ENCODE measurements around the gene SCD5. TPM values are rescaled to one million over a fixed set of nuclear protein-coding genes. Genes with fewer than 3 reads are reported as not detected.

SCD5 gene
- total RNA-seq, 2 donors from 2014 or later = 24.0 to 122 TPM

DNA sequence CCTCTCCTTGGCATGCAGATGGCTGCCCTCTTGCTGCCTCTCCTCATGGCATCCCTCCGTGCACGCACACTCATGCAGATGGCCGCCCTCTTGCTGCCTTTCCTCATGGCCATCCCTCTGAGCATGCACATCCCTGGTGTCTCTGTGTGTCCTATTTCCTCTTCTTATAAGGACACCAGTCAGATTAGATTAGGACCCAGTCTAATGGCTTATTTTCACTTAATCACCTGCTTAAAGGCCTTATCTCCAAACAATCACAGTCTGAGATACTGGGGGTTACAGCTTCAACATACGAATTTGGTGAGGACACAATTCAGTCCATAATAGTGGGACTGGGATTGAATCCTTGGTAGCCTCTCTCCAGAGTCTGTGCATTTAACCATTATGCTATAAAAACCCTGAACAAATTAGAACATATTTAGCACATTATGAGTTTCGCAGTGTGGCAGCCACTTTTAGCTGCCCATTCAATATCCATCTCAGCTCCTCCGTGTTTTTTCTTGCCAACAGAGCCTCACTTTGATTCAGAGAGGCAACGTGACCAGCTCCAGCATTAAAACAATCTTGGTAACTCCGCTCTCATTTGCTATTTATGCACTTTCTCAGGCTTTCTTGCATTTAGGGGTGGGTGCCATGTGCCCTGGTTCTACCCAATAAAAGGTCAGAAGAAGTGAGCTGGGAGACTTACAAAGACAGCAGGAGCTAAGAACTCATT, 210.6 kb downstream of the SCD5 start:
- no peak overlapping the region for H3K4me3 ChIP-seq
- 74% methylated on average over 8 of the region's 8 CpGs for WGBS
- DNase-seq (ENCODE audit: low spot score) = no peak
- no peaks in the 10 kb centered on the region for H3K36me3 ChIP-seq
- H3K27me3 ChIP-seq (replicated peaks; ENCODE audit: insufficient read depth) = no peaks in the 10 kb centered on the region
- intact Hi-C loops (cut with DNase I) = no loop called here
- no peaks in the 10 kb centered on the region for H3K9me3 ChIP-seq
- TF ChIP-seq POLR2A (IDR thresholded peaks at IDR 0.05) = no peak
- TF ChIP-seq POLR2AphosphoS5 (IDR thresholded peaks at IDR 0.05) = no peak
- TF ChIP-seq, protein P1, sequence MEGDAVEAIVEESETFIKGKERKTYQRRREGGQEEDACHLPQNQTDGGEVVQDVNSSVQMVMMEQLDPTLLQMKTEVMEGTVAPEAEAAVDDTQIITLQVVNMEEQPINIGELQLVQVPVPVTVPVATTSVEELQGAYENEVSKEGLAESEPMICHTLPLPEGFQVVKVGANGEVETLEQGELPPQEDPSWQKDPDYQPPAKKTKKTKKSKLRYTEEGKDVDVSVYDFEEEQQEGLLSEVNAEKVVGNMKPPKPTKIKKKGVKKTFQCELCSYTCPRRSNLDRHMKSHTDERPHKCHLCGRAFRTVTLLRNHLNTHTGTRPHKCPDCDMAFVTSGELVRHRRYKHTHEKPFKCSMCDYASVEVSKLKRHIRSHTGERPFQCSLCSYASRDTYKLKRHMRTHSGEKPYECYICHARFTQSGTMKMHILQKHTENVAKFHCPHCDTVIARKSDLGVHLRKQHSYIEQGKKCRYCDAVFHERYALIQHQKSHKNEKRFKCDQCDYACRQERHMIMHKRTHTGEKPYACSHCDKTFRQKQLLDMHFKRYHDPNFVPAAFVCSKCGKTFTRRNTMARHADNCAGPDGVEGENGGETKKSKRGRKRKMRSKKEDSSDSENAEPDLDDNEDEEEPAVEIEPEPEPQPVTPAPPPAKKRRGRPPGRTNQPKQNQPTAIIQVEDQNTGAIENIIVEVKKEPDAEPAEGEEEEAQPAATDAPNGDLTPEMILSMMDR (IDR thresholded peaks at IDR 0.05) = no peak
- no peaks in the 10 kb centered on the region for H3K4me1 ChIP-seq (replicated peaks)
- no peak overlapping the region for H3K27ac ChIP-seq

DNA sequence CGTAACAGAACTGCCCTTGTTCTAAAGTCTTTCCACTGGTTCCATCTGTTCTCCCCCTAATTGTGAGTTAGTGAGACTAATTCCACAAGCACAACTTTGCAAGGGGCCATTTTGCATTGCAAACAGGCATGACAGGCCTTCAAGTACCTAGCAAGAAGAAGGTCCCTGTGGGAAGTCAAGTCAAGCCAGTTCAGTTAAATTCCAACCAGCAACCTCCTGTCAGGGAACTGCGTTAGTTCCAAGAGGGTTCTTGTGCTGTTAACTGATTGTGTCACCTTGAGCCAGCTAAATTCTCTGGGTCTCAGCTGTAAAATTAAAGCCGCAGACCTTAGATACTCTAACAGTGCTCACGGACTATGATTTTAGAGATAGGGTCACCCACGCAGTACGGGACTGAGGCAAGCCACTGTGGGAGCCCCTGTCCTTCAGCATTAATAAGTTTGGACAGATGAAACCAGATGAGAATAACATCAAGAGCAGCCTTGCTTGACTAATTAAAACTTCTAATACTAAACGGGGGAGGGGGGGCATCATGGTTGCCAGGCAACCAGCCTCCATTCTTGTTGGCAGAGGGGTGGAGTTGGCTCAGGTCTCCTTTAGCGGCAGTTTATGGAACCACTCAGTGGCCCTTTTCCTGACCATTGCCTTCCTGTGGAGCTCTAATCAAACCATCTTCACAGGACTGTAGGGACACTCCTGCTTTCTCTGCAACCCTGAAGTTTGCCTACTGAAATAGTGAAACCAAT, 212.7 kb downstream of the SCD5 start:
- 59% methylated on average over 8 of the region's 8 CpGs for WGBS
- Histone ChIP-seq H3K27ac (no peak overlapping the region), H3K4me1 (replicated peaks) (no peaks in the 10 kb centered on the region), H3K9me3 (no peaks in the 10 kb centered on the region), H3K27me3 (replicated peaks; ENCODE audit: insufficient read depth) (no peaks in the 10 kb centered on the region), H3K4me3 (no peak overlapping the region), H3K36me3 (no peaks in the 10 kb centered on the region)
- TF ChIP-seq POLR2AphosphoS5 (IDR thresholded peaks at IDR 0.05) = no peak
- no peak for TF ChIP-seq POLR2A (IDR thresholded peaks at IDR 0.05)
- TF ChIP-seq, protein P1 (IDR thresholded peaks at IDR 0.05) = no peak
- intact Hi-C loops (cut with DNase I) = no loop called here
- DNase-seq (ENCODE audit: low spot score) = no peak

DNA sequence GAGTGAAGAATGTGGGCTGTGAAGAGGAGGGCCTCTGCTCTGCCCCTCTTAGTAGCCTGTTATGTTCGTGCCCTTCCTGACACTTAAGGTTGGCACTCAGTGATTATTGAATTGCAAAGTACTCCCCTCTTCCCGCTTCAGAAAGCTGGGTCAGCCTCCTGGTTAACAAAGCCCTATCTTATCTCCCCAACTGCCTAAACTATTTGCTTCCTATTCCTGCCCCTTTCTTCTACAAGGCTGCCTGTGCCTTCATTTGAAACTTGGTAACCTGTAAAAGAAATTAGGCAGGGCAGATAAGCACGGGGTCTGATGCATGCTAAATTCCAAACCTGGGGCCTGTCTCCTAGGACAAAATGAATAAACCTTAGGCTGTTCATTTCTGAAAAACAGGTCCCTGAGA, 213.7 kb downstream of the SCD5 start:
- Histone ChIP-seq H3K27me3 (replicated peaks; ENCODE audit: insufficient read depth) (no peaks in the 10 kb centered on the region), H3K4me1 (replicated peaks) (no peaks in the 10 kb centered on the region), H3K36me3 (no peaks in the 10 kb centered on the region), H3K27ac (no peak overlapping the region), H3K9me3 (no peaks in the 10 kb centered on the region), H3K4me3 (no peak overlapping the region)
- intact Hi-C loops (cut with DNase I) = no loop called here
- no peak for DNase-seq (ENCODE audit: low spot score)
- 77% methylated on average over 3 of the region's 3 CpGs for WGBS
- TF ChIP-seq, protein P1 (IDR thresholded peaks at IDR 0.05) = no peak
- TF ChIP-seq POLR2A (IDR thresholded peaks at IDR 0.05) = no peak
- no peak for TF ChIP-seq POLR2AphosphoS5 (IDR thresholded peaks at IDR 0.05)

DNA sequence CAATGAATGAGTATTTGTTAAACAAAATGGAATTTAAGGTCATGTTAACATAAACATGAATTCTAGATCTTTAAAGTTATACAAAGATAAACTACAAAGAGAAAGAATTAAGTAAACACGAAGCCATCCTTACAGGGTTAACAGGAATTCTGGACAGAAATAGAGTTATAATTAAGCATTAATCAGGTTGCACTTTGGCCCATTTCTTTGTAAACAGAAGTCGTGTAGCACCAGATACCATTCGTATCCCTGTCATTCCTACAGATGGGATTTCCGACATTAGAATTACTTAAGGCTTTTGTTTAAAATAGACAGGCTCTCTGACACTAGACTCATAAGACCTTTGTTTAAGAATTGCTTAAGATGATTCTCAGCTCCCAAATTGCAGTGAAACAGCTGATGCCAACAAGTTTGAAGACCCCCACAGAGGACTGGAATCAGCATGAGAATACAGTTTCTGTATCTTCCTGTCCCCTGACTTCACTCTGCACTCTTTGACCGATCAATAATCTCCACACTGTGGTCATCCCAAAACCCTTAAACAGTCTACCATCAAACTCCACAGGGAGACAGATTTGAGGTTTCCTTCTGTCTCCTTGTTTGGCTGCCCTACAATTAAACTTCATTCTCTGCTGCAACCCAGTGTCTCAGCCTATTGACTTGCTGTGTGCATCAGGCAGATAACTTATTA, 214.6 kb downstream of the SCD5 start:
- H3K4me1 ChIP-seq (replicated peaks) = no peaks in the 10 kb centered on the region
- no peaks in the 10 kb centered on the region for H3K27me3 ChIP-seq (replicated peaks; ENCODE audit: insufficient read depth)
- no peak overlapping the region for H3K27ac ChIP-seq
- intact Hi-C loops (cut with DNase I) = no loop called here
- no peaks in the 10 kb centered on the region for H3K9me3 ChIP-seq
- no peak for DNase-seq (ENCODE audit: low spot score)
- no peak overlapping the region for H3K4me3 ChIP-seq
- no peaks in the 10 kb centered on the region for H3K36me3 ChIP-seq
- TF ChIP-seq, protein P1 (IDR thresholded peaks at IDR 0.05) = no peak
- TF ChIP-seq POLR2AphosphoS5 (IDR thresholded peaks at IDR 0.05) = no peak
- WGBS = 76% methylated on average over 5 of the region's 5 CpGs

Data from prostate gland (tissue), 2 donors.